ENCODE results near the gene PCGF2. TPM values are rescaled to one million over a fixed set of nuclear protein-coding genes. Genes with fewer than 3 reads are reported as not detected.
A peak's percentile ranks its signal among the peaks of the same experiment; 100 is the strongest.

PCGF2 gene
- total and polyA plus RNA-seq, 2 of the 8 experiments (the other 6 are each of a cell fraction or from before 2014, with no cell fraction given), result 42.1 to 93.3 TPM

DNA sequence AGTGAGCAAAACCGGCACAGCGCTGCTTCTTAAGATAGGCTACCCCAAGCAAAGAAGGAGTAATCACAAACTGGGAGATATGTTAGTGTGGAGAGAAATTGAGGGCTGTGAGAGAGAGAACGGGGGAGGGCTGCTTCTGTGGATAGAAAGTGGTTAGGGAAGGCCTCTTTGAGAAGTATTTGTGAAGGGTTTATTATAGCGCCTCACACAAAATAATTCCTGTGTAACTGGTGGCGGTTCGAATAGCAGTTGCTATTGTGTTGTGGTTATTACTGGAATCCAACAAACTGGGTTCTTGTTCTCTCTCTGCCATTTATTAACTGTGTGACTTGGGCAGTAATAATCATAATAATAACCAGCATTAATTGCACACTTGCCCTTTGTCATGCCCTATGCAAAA is 27.2 kb downstream of the PCGF2 start:
- no peak overlapping the region for H2BK12ac ChIP-seq (ENCODE audit: low read depth, low read length)
- H3K4me1 ChIP-seq (replicated peaks in 1 of 4; ENCODE audit: control insufficient read depth in 3 of 4, insufficient read depth in 4 of 4, low read length in 3 of 4), result peaks cover 6 to 23% (median 12%) of the 10 kb centered on the region in 4 experiments
- H3K27ac ChIP-seq (ENCODE audit: low read depth, low read length), result no peak overlapping the region
- no peak overlapping the region for H2BK15ac ChIP-seq (ENCODE audit: low read length)
- H3K79me1 ChIP-seq (ENCODE audit: low read depth, low read length), result no peaks in the 10 kb centered on the region
- DNase-seq (ENCODE audit: low read depth in 1 of 2, low spot score in 2 of 2) (no peak), FAIRE-seq (no peak)
- H2BK20ac ChIP-seq (ENCODE audit: low read length), result no peak overlapping the region
- H3K27me3 ChIP-seq (replicated peaks in 1 of 4; ENCODE audit: control insufficient read depth in 3 of 4, extremely low read depth in 1 of 4, insufficient read depth in 3 of 4, low read length in 3 of 4), result peaks cover 0 to 10% (median 7%) of the 10 kb centered on the region in 4 experiments; a peak in 6 of 7 replicates
- no peak overlapping the region for H3K56ac ChIP-seq (replicated peaks; ENCODE audit: insufficient read length, low read depth, low read length)
- H3K4me2 ChIP-seq (ENCODE audit: insufficient read depth in 1 of 2, low read depth in 2 of 2, low read length in 2 of 2), result peak overlapping the region in 1 of 2 experiments; percentile 73; a peak in 1 of 4 replicates
- no peak overlapping the region for H2BK120ac ChIP-seq (replicated peaks; ENCODE audit: low read depth, low read length)
- no peak overlapping the region for H4K91ac ChIP-seq (replicated peaks; ENCODE audit: insufficient read length, low read length)
- H3K36me3 ChIP-seq (ENCODE audit: control insufficient read depth in 2 of 4, insufficient read depth in 4 of 4, low read length in 3 of 4), result no peaks in the 10 kb centered on the region
- no peak overlapping the region for H3K4ac ChIP-seq (replicated peaks; ENCODE audit: insufficient read length, low read depth, low read length)
- no peak overlapping the region for H3K18ac ChIP-seq (ENCODE audit: extremely low read depth, low read length)
- H3K79me2 ChIP-seq (ENCODE audit: control insufficient read depth in 1 of 2, insufficient read depth in 2 of 2, low read length in 2 of 2), result no peaks in the 10 kb centered on the region
- no peak overlapping the region for H3K14ac ChIP-seq (ENCODE audit: insufficient read length)
- ChIA-PET CTCF (ENCODE audit: partially characterized antibody) (interaction anchor here (1.2 to 7.9 kb wide), 3 partner anchors 15 to 138 kb away, joined by 3 to 49 read pairs (median 5); no protein-coding TSS in a partner anchor), POLR2A (ENCODE audit: partially characterized antibody) (interaction anchor here (0.9 to 3.7 kb wide), 5 partner anchors 11 to 31 kb away, joined by 3 to 29 read pairs (median 24); partner anchors contain the start of genes CISD3, MLLT6 and PSMB3)
- no peak overlapping the region for H3K9ac ChIP-seq (replicated peaks in 1 of 4; ENCODE audit: extremely low read depth in 1 of 4, low read depth in 3 of 4, low read length in 3 of 4)
- H3K4me3 ChIP-seq (ENCODE audit: extremely low read depth in 1 of 4, insufficient read depth in 2 of 4, low read depth in 3 of 4, low read length in 4 of 4), result no peak overlapping the region
- H3K9me3 ChIP-seq (ENCODE audit: insufficient read depth in 2 of 2, low read depth in 1 of 2, low read length in 1 of 2), result no peaks in the 10 kb centered on the region
- WGBS, 2 experiments (ENCODE audit: extremely low coverage in 1 of 2, insufficient coverage in 1 of 2, insufficient read length in 1 of 2, insufficient replicate concordance in 2 of 2, low coverage in 1 of 2, low lambda C conversion rate in 2 of 2, missing lambda C conversion rate in 1 of 2), result 86% methylated on average over 6 of the region's 6 CpGs; no CpG with 5 or more reads in 1 of the 2 experiments
- no peak for TF ChIP-seq PHF8 (conservative IDR thresholded peaks at IDR 0.05; ENCODE audit: low read depth, low read length)
- no peak overlapping the region for H3K23ac ChIP-seq (ENCODE audit: insufficient read length)
- H2BK5ac ChIP-seq (ENCODE audit: low read depth, low read length), result no peak overlapping the region
- peaks cover 2% of the 10 kb centered on the region; the same call in 1 of the 2 replicates for H3K23me2 ChIP-seq (ENCODE audit: low read depth, low read length)
- H4K20me1 ChIP-seq (replicated peaks in 1 of 2; ENCODE audit: control insufficient read depth in 1 of 2, insufficient read depth in 2 of 2, low read length in 2 of 2), result no peaks in the 10 kb centered on the region
- no peak overlapping the region for H2AFZ ChIP-seq (ENCODE audit: low read length)
- no peak overlapping the region for H4K8ac ChIP-seq (ENCODE audit: extremely low read depth, insufficient read depth, low read length)
- no peak overlapping the region for H2AK5ac ChIP-seq (ENCODE audit: low read depth, low read length)
- H4K5ac ChIP-seq (ENCODE audit: insufficient read length, low read depth, low read length), result no peak overlapping the region
